HL-60/S4 treated with retinoic acid at 250 ng/mL for 4 days and 3 days (cell line): ENCODE results near the gene DDR1.

Experiments used
- in situ Hi-C: fragments of 300-500 bp; cut with MboI; formaldehyde crosslinking; loops from 2 replicates; pipeline ENCODE4 v1.7.0; 2022; ENCODE audit warnings: low sequenced_read_pairs

The DDR1 gene

GRCh38 chr6:30880698-30881252, 3.5 kb upstream of the DDR1 start:
- in situ Hi-C loops, result no loop called here

- in situ Hi-C loops, result no loop called here
Observed at GRCh38 chr6:30881392-30882203, 2.7 kb upstream of the DDR1 start.

- in situ Hi-C loops, result no loop called here
Observed at GRCh38 chr6:30882204-30882758, 2.0 kb upstream of the DDR1 start.

- in situ Hi-C loops, result no loop called here
Observed at GRCh38 chr6:30882759-30883684, 1.3 kb upstream of the DDR1 start.

- in situ Hi-C loops, result no loop called here
Observed at GRCh38 chr6:30884521-30885480, 482 bp downstream of the DDR1 start.

- in situ Hi-C loops, result no loop called here
Observed at GRCh38 chr6:30885481-30885998, 1.2 kb downstream of the DDR1 start.

GRCh38 chr6:30885999-30886896, 1.9 kb downstream of the DDR1 start:
- in situ Hi-C loops, result no loop called here

GRCh38 chr6:30886897-30887255, 2.6 kb downstream of the DDR1 start:
- in situ Hi-C loops, result no loop called here

GRCh38 chr6:30887901-30888815, 3.8 kb downstream of the DDR1 start:
- in situ Hi-C loops, result no loop called here

- in situ Hi-C loops, result no loop called here
Observed at GRCh38 chr6:30888816-30889495, 4.6 kb downstream of the DDR1 start.

GRCh38 chr6:30889496-30889885, 5.2 kb downstream of the DDR1 start:
- in situ Hi-C loops, result no loop called here

- in situ Hi-C loops, result no loop called here
Observed at GRCh38 chr6:30889921-30890645, 5.8 kb downstream of the DDR1 start.

- in situ Hi-C loops, result no loop called here
Observed at GRCh38 chr6:30890646-30891449, 6.5 kb downstream of the DDR1 start.

- in situ Hi-C loops, result no loop called here
Observed at GRCh38 chr6:30891450-30891723, 7.1 kb downstream of the DDR1 start.

- in situ Hi-C loops, result no loop called here
Observed at GRCh38 chr6:30891816-30892538, 7.7 kb downstream of the DDR1 start.
